Nucleus accumbens (tissue), 56 donors: ENCODE measurements around the gene HGD.
A peak's percentile ranks its signal among the peaks of the same experiment; 100 is the strongest.
"Not testable (repeated sequence)": the region's sequence is repeated elsewhere in the genome, so short reads cannot be mapped to it uniquely, and the experiment has no call there.

ENCODE experiments used
- DNase-seq, 56 donors: peaks; one replicate each; lab custom pipeline; 2025; lab: John Stamatoyannopoulos, UW

HGD gene

GRCh38 chr3:120641696-120642246, 40.3 kb downstream of the HGD start:
- DNase-seq, result no peak

GRCh38 chr3:120640231-120640630, 41.8 kb downstream of the HGD start:
- no peak for DNase-seq

- DNase-seq, result not testable (repeated sequence)
Observed at GRCh38 chr3:120638820-120639219, 43.2 kb downstream of the HGD start.

- DNase-seq, result no peak
Observed at GRCh38 chr3:120637851-120638559, 44.0 kb downstream of the HGD start.

- DNase-seq, result no peak
Observed at GRCh38 chr3:120636795-120637401, 45.1 kb downstream of the HGD start.

GRCh38 chr3:120634539-120634938, 47.5 kb downstream of the HGD start:
- DNase-seq, result no peak

GRCh38 chr3:120625159-120625586, 56.9 kb downstream of the HGD start:
- DNase-seq, result no peak

- no peak for DNase-seq
Observed at GRCh38 chr3:120623727-120624093, 58.3 kb downstream of the HGD start.

GRCh38 chr3:120622870-120623726, 58.9 kb downstream of the HGD start:
- DNase-seq, result no peak

GRCh38 chr3:120622457-120622856, 59.6 kb downstream of the HGD start:
- no peak for DNase-seq

- peak in 2 of 56 donors; percentile 4 to 22 for DNase-seq
Observed at GRCh38 chr3:120616745-120617144, 65.3 kb downstream of the HGD start.

- DNase-seq, result peak in 24 of 56 donors; percentile 2 to 57 (median 14)
Observed at GRCh38 chr3:120615847-120616609, 66.0 kb downstream of the HGD start.

GRCh38 chr3:120614765-120615164, 67.3 kb downstream of the HGD start:
- DNase-seq, result no peak

- DNase-seq, result no peak
Observed at GRCh38 chr3:120608506-120608905, 73.5 kb downstream of the HGD start.

- no peak for DNase-seq
Observed at GRCh38 chr3:120604784-120605183, 77.3 kb downstream of the HGD start.

GRCh38 chr3:120604382-120604781, 77.7 kb downstream of the HGD start:
- DNase-seq, result no peak

- DNase-seq, result no peak
Observed at GRCh38 chr3:120602682-120603081, 79.4 kb downstream of the HGD start.

GRCh38 chr3:120601554-120601953, 80.5 kb downstream of the HGD start:
- DNase-seq, result no peak

GRCh38 chr3:120599211-120599610, 82.8 kb downstream of the HGD start:
- DNase-seq, result no peak

GRCh38 chr3:120597445-120598049, 84.5 kb downstream of the HGD start:
- DNase-seq, result no peak
